Lower lobe of right lung (tissue), 2 donors: ENCODE results near the gene TLCD1. TPM values are rescaled to one million over a fixed set of nuclear protein-coding genes. Genes with fewer than 3 reads are reported as not detected.

Experiments
- ATAC-seq, 2 donors: fragments of 200-7000 bp; cut with Tn5 transposase; one replicate each; pipeline ENCODE4 v1.9.1; 2020 to 2022; ENCODE audit warnings: mild to moderate bottlenecking in 2 of 2, moderate library complexity in 2 of 2
- DNase-seq: peaks from one replicate; pipeline ENCODE4 v3.0.0-alpha.2; 2020
- H3K27ac ChIP-seq: fragments of 200-600 bp; one replicate; pipeline ENCODE4 v1.8.0; 2022
- H3K27me3 ChIP-seq: fragments of 200-600 bp; one replicate; pipeline ENCODE4 v1.8.0; 2022; ENCODE audit warnings: low read depth
- H3K36me3 ChIP-seq: fragments of 200-600 bp; one replicate; pipeline ENCODE4 v1.8.0; 2022; ENCODE audit warnings: mild to moderate bottlenecking
- H3K4me1 ChIP-seq: fragments of 200-600 bp; one replicate; pipeline ENCODE4 v1.8.0; 2022
- H3K4me3 ChIP-seq: fragments of 200-600 bp; one replicate; pipeline ENCODE4 v1.8.0; 2022; ENCODE audit warnings: mild to moderate bottlenecking
- H3K9me3 ChIP-seq: fragments of 200-600 bp; one replicate; pipeline ENCODE4 v1.8.0; 2022
- CTCF ChIP-seq: fragments of 200-600 bp; IDR thresholded peaks from one replicate; pipeline ENCODE4 v1.8.0; 2022; ENCODE audit warnings: antibody characterized with exemption, mild to moderate bottlenecking
- intact Hi-C: fragments of 100-400 bp; cut with DNase I; formaldehyde crosslinking; loops from one replicate; pipeline ENCODE4 v1.11.0; 2022
- total RNA-seq: library from RNA; stranded (reverse); fragmentation: NEBNext Ultra II Directional; extraction: Animal tissue kit (Norgen Biotek cat#: 25700); gene quantifications from one replicate; pipeline ENCODE4 v1.2.1, GENCODE V29; 2021
- donor health status: DM: no; HTN: yes; CAD: no; lungs with severe emphysema.

The TLCD1 gene
- total RNA-seq, 1 donor from 2014 or later = 19.8 TPM

GRCh38 chr17:28706471-28707338 is 19.3 kb downstream of the TLCD1 start:
- Histone ChIP-seq H3K9me3 (no peaks in the 10 kb centered on the region), H3K27me3 (no peaks in the 10 kb centered on the region), H3K4me3 (no peak overlapping the region), H3K27ac (no peak overlapping the region), H3K36me3 (peaks cover 32% of the 10 kb centered on the region), H3K4me1 (peaks cover 3% of the 10 kb centered on the region)
- intact Hi-C loops = no loop called here
- DNase-seq = no peak
- no peak for ATAC-seq
- no peak for TF ChIP-seq CTCF

- ATAC-seq (no peak), DNase-seq (no peak)
- Histone ChIP-seq H3K27ac (no peak overlapping the region), H3K4me1 (no peaks in the 10 kb centered on the region), H3K9me3 (no peaks in the 10 kb centered on the region), H3K4me3 (no peak overlapping the region), H3K36me3 (peaks cover 40% of the 10 kb centered on the region), H3K27me3 (no peaks in the 10 kb centered on the region)
- no peak for TF ChIP-seq CTCF
- intact Hi-C loops = no loop called here
Measured at GRCh38 chr17:28705728-28706334, 20.2 kb downstream of the TLCD1 start.

- peaks cover 47% of the 10 kb centered on the region for H3K36me3 ChIP-seq
Measured at GRCh38 chr17:28705074-28705659, 20.9 kb downstream of the TLCD1 start.

GRCh38 chr17:28704219-28704858 is 21.7 kb downstream of the TLCD1 start:
- Histone ChIP-seq H3K4me3 (no peak overlapping the region), H3K36me3 (peaks cover 55% of the 10 kb centered on the region), H3K27me3 (no peaks in the 10 kb centered on the region), H3K4me1 (no peaks in the 10 kb centered on the region), H3K27ac (no peak overlapping the region), H3K9me3 (no peaks in the 10 kb centered on the region)
- ATAC-seq = no peak
- intact Hi-C loops = no loop called here
- DNase-seq = no peak
- no peak for TF ChIP-seq CTCF

More at GRCh38 chr17:28705074-28705659, 20.9 kb downstream of the TLCD1 start:
- ATAC-seq (no peak), DNase-seq (no peak)
- no peak for TF ChIP-seq CTCF
- intact Hi-C loops = no loop called here
- Histone ChIP-seq H3K27ac (no peak overlapping the region), H3K27me3 (no peaks in the 10 kb centered on the region), H3K4me3 (no peak overlapping the region), H3K9me3 (no peaks in the 10 kb centered on the region), H3K4me1 (no peaks in the 10 kb centered on the region)

DNA sequence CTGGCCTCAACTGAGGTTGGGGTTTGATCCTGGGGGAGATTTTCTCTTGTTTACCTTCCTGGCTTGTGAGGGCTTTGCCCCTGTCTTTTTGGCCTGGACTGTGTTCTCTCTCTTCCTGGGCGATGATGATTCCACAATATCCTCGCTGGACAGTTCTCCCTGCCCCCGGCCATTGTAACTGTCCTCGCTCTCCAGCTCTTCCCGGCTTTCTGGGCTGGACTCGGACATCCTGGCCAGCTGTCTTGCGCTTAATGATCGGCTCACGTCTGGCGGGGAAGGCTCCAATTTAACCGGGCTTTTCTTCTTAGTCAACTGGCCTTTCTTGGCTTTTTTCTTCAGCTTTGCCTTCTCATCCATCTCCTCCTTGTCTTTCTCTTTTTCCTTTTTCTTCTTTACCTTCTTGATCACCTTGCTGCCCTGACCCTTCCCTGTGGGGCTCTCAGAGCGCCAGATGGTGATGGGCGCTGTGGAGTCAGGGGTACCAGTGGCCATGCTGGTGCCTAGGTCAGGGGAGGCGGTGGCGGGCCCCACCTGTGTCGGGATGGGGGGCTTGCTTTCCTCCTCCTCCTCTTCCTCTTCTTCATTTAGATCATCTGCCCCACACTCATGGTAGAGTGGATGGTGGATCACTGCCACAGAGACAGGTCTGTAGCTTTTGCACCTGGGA is 22.3 kb downstream of the TLCD1 start:
- no peak for DNase-seq
- TF ChIP-seq CTCF = no peak
- no peak for ATAC-seq
- Histone ChIP-seq H3K4me1 (no peaks in the 10 kb centered on the region), H3K27ac (no peak overlapping the region), H3K9me3 (no peaks in the 10 kb centered on the region), H3K36me3 (peaks cover 62% of the 10 kb centered on the region), H3K27me3 (no peaks in the 10 kb centered on the region), H3K4me3 (no peak overlapping the region)
- intact Hi-C loops = no loop called here
